ENCODE results near the gene BAIAP3. TPM values are rescaled to one million over a fixed set of nuclear protein-coding genes. Genes with fewer than 3 reads are reported as not detected.

BAIAP3 gene, protein sequence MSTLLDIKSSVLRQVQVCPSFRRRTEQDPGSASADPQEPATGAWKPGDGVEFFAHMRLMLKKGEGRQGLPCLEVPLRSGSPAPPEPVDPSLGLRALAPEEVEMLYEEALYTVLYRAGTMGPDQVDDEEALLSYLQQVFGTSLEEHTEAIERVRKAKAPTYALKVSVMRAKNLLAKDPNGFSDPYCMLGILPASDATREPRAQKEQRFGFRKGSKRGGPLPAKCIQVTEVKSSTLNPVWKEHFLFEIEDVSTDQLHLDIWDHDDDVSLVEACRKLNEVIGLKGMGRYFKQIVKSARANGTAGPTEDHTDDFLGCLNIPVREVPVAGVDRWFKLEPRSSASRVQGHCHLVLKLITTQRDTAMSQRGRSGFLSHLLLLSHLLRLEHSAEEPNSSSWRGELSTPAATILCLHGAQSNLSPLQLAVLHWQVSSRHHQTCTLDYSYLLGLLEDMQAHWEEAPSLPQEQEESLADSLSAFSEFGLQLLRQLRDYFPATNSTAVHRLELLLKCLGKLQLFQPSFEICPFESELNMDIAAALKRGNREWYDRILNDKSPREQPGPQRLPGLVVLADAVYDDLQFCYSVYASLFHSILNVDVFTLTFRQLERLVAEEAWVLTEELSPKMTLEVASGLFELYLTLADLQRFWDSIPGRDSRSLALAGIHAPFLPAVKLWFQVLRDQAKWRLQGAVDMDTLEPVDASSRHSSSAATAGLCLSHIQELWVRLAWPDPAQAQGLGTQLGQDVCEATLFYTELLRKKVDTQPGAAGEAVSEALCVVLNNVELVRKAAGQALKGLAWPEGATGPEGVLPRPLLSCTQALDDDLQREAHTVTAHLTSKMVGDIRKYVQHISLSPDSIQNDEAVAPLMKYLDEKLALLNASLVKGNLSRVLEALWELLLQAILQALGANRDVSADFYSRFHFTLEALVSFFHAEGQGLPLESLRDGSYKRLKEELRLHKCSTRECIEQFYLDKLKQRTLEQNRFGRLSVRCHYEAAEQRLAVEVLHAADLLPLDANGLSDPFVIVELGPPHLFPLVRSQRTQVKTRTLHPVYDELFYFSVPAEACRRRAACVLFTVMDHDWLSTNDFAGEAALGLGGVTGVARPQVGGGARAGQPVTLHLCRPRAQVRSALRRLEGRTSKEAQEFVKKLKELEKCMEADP
- 0.15 and 0.37 TPM in 2 replicates for total RNA-seq

DNA sequence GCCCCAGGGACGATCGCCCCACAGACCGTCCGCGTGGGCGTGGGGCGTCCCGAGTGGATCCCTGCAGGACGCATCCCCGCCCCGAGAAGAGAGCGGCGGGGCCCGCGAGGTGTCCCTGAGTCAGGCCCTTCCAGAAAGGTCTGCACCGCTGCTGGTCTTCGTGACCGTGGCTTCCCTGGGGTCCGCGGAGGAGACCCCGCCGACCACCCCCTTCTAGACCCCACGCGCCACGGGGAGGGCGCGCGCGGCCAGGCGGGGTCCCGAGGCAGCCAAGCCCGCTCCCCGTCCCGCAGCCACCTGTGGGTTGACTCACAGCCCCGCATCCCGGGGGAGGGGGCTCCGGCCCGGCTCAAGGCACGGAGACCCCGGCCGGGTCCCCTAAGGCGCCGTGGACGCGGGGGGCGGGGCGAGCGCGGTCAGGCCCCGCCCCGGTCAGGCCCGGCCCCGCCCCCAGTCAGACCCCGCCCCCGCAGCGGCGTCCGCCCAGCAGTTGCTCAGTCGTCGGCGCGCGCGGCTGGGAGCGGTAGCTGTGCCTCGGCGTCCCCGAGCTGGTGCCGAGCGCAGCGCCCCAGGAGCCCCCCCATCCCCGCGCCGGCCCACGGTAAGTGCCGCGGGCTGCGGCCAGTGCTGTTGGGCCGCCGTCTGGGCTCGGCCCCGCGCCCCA, at the start of gene BAIAP3:
Gene BAIAP3, plus strand, starts transcription at position 497 of the 664 bp plus-strand sequence. CDS start 4,905 bp downstream, outside the sequence.

DNA sequence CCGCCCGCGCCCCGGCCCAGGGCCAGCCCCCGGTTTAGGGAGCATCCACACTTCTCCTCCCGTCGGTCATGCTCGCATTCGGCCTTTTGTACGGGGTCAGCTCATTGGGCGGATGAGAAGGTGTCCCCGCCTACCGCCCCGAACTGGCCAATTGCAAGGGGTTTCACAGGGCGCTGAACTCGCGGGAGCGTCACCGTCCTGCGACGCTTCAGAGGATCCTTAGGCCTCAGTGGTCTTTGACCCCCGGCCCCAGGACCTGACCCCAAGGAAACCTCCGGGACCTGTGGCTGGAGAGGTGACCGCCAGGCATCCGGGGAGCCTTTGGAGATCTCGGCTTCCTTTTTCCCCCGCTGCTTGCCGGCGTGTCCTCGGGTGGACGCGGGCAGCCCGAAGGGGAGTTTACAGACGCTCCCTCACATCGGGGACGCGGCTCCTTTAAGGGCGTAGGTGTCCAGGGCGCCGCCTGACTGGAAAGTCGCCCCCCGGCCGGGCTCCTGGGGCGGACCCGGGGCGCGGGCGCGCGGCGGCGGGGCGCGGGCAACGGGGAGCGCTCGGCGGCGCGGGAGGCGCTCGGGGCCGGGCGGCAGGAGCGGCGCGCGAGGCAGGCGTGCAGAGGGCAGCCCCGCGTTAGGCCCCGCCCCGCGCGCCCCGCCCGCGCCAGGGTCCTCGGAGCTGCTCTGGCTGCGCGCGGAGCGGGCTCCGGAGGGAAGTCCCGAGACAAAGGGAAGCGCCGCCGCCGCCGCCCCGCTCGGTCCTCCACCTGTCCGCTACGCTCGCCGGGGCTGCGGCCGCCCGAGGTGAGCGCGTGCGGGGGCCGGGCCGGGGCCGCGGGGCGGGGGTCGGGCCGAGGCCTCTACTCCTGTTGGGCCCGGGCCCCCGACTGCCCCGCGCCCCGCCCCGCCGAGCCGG, 24.2 kb upstream of the BAIAP3 start, which contains the start of gene UBE2I:
Gene UBE2I, plus strand, starts transcription at position 660 of the 909 bp plus-strand sequence. CDS start 4,395 bp downstream, outside the sequence.

DNA sequence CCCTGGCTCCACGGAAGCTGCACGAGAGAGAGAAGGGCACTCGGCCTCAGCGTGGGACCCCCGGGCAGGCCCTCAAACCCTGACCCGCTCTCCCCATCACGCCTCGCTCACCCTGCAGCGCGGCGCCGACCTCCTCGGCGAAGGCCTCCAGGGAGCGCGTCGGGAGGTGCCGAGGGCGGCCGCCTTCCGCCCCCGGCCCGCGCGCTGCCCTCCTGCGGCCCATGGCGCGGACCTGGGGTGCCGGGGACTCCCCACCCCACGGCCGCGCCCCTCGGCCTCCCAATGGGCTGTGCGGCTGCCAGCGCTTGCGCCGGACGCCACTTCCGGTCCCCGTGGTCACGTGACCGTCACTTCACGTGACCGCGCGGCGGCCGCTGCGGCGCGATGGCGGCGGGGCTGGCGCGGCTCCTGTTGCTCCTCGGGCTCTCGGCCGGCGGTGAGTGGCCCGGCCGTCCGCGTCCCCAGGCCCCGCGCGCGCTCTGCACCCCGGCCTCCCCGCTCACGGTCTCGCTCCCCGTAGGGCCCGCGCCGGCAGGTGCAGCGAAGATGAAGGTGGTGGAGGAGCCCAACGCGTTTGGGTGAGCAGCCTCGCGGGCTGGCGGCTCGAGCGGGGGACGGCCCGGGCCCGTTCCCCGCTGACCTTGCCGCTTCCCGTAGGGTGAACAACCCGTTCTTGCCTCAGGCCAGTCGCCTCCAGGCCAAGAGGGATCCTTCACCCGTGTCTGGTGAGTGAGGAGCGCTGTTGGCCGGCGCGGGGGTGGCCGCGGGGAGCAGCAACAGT, 18.3 kb downstream of the BAIAP3 start, which contains the start of the genes GNPTG and TSR3:
Gene GNPTG, plus strand, starts transcription at position 350 of the 781 bp plus-strand sequence. Its CDS starts 35 bp downstream, at position 385.
Gene TSR3, minus strand, starts transcription at position 297 of the 781 bp plus-strand sequence. Its CDS starts 74 bp downstream, at position 223.

Other genes starting within 250 kb of the BAIAP3 start
- not detected in 2 replicates for gene C1QTNF8, start 237.4 kb upstream of the BAIAP3 start, total RNA-seq
- gene CACNA1H, start 180.5 kb upstream of the BAIAP3 start, total RNA-seq: 1.6 and 3.3 TPM in 2 replicates
- 0.15 TPM in 1 of 2 replicates, not detected in the other for gene TPSG1, start 108.4 kb upstream of the BAIAP3 start, total RNA-seq
- not detected in 2 replicates for gene TPSB2, start 103.5 kb upstream of the BAIAP3 start, total RNA-seq
- not detected in 2 replicates for gene TPSAB1, start 92.9 kb upstream of the BAIAP3 start, total RNA-seq
- gene TPSD1, start 77.6 kb upstream of the BAIAP3 start, total RNA-seq: not detected in 2 replicates
- 66.5 and 79.5 TPM in 2 replicates for gene UBE2I, start 24.0 kb upstream of the BAIAP3 start, total RNA-seq
- 77.4 and 85.3 TPM in 2 replicates for gene TSR3, start 18.2 kb downstream of the BAIAP3 start, total RNA-seq
- gene GNPTG, start 18.3 kb downstream of the BAIAP3 start, total RNA-seq: 68.6 and 69.3 TPM in 2 replicates
- gene UNKL, start 81.1 kb downstream of the BAIAP3 start, total RNA-seq: 18.3 and 25.6 TPM in 2 replicates
- gene UQCC4, start 87.1 kb downstream of the BAIAP3 start, total RNA-seq: 9.3 and 10.5 TPM in 2 replicates
- gene PERCC1, start 97.4 kb downstream of the BAIAP3 start, total RNA-seq: not detected in 2 replicates
- 0.39 TPM in 1 of 2 replicates, not detected in the other for gene CCDC154, start 110.9 kb downstream of the BAIAP3 start, total RNA-seq
- gene CLCN7, start 141.4 kb downstream of the BAIAP3 start, total RNA-seq: 44.9 and 50.0 TPM in 2 replicates
- 0.37 TPM in 1 of 2 replicates, not detected in the other for gene PTX4, start 155.3 kb downstream of the BAIAP3 start, total RNA-seq
- gene TELO2, start 159.7 kb downstream of the BAIAP3 start, total RNA-seq: 11.5 and 17.0 TPM in 2 replicates
- 16.8 and 20.5 TPM in 2 replicates for gene TMEM204, start 200.0 kb downstream of the BAIAP3 start, total RNA-seq

All from cardiac ventricle fibroblast (primary cell).